Measurements from ENCODE around the gene ZNF174. TPM values are rescaled to one million over a fixed set of nuclear protein-coding genes. Genes with fewer than 3 reads are reported as not detected.

ZNF174 gene
- total and polyA plus RNA-seq, 2 of the 8 experiments (the other 6 are each of a cell fraction or from before 2014, with no cell fraction given), result 9.1 to 12.7 TPM

DNA sequence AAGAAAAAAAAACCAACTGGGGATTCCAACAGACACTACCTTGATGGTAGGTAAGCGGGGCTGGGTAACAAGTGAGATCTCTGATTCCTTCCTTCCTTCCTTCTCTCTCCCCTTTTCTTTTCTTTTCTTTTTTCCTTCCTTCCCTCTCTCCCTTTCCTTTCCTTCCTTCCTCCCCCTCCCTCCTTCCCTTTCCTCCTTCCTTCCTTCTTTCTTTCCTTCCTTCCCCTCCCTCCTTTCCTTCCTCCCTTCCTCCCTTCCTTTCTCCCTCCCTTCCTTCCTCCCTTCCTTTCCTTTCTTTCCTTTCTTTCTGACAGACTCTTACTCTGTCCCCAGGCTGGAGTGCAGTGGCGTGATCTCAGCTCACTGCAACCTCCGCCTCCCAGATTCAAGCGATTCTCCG, 25.3 kb upstream of the ZNF174 start:
- Histone ChIP-seq H4K8ac (ENCODE audit: extremely low read depth, insufficient read depth, low read length) (no peak overlapping the region), H2BK120ac (replicated peaks; ENCODE audit: low read depth, low read length) (no peak overlapping the region), H3K23me2 (ENCODE audit: low read depth, low read length) (no peaks in the 10 kb centered on the region), H3K56ac (replicated peaks; ENCODE audit: insufficient read length, low read depth, low read length) (no peak overlapping the region), H3K4me3 (ENCODE audit: extremely low read depth in 1 of 4, insufficient read depth in 2 of 4, low read depth in 3 of 4, low read length in 4 of 4) (no peak overlapping the region), H3K23ac (ENCODE audit: insufficient read length) (no peak overlapping the region), H3K9ac (replicated peaks in 1 of 4; ENCODE audit: extremely low read depth in 1 of 4, low read depth in 3 of 4, low read length in 3 of 4) (no peak overlapping the region), H2AFZ (ENCODE audit: low read length) (no peak overlapping the region), H3K27ac (ENCODE audit: low read depth, low read length) (no peak overlapping the region), H2BK20ac (ENCODE audit: low read length) (no peak overlapping the region), H3K18ac (ENCODE audit: extremely low read depth, low read length) (no peak overlapping the region), H3K4me1 (replicated peaks in 1 of 4; ENCODE audit: control insufficient read depth in 3 of 4, insufficient read depth in 4 of 4, low read length in 3 of 4) (no peaks in the 10 kb centered on the region), H3K4me2 (ENCODE audit: insufficient read depth in 1 of 2, low read depth in 2 of 2, low read length in 2 of 2) (no peak overlapping the region), H4K20me1 (replicated peaks in 1 of 2; ENCODE audit: control insufficient read depth in 1 of 2, insufficient read depth in 2 of 2, low read length in 2 of 2) (no peaks in the 10 kb centered on the region), H3K14ac (ENCODE audit: insufficient read length) (no peak overlapping the region), H3K79me1 (ENCODE audit: low read depth, low read length) (no peaks in the 10 kb centered on the region), H3K27me3 (replicated peaks in 1 of 4; ENCODE audit: control insufficient read depth in 3 of 4, extremely low read depth in 1 of 4, insufficient read depth in 3 of 4, low read length in 3 of 4) (no peaks in the 10 kb centered on the region), H4K5ac (ENCODE audit: insufficient read length, low read depth, low read length) (no peak overlapping the region), H3K79me2 (ENCODE audit: control insufficient read depth in 1 of 2, insufficient read depth in 2 of 2, low read length in 2 of 2) (no peaks in the 10 kb centered on the region), H4K91ac (replicated peaks; ENCODE audit: insufficient read length, low read length) (no peak overlapping the region), H3K36me3 (ENCODE audit: control insufficient read depth in 2 of 4, insufficient read depth in 4 of 4, low read length in 3 of 4) (0 out of 8 replicates have a peak, but pooled peaks cover 0 to 2% (median 0%) of the 10 kb centered on the region in 4 experiments), H2BK5ac (ENCODE audit: low read depth, low read length) (no peak overlapping the region), H3K9me3 (ENCODE audit: insufficient read depth in 2 of 2, low read depth in 1 of 2, low read length in 1 of 2) (peaks cover 23 to 59% of the 10 kb centered on the region in 2 experiments), H2AK5ac (ENCODE audit: low read depth, low read length) (no peak overlapping the region), H2BK12ac (ENCODE audit: low read depth, low read length) (no peak overlapping the region), H3K4ac (replicated peaks; ENCODE audit: insufficient read length, low read depth, low read length) (no peak overlapping the region), H2BK15ac (ENCODE audit: low read length) (no peak overlapping the region)
- FAIRE-seq, result no peak
- CTCF ChIA-PET (ENCODE audit: partially characterized antibody), result no interaction called here
- POLR2A ChIA-PET (ENCODE audit: partially characterized antibody), result no interaction called here
- DNase-seq (ENCODE audit: low read depth in 1 of 2, low spot score in 2 of 2), result no peak
- 80% methylated on average over 5 of the region's 5 CpGs; no CpG with 5 or more reads in 1 of the 2 experiments for WGBS, 2 experiments (ENCODE audit: extremely low coverage in 1 of 2, insufficient coverage in 1 of 2, insufficient read length in 1 of 2, insufficient replicate concordance in 2 of 2, low coverage in 1 of 2, low lambda C conversion rate in 2 of 2, missing lambda C conversion rate in 1 of 2)
- no peak for TF ChIP-seq POLR2AphosphoS5 (IDR thresholded peaks at IDR 0.05; ENCODE audit: low read depth, low read length)
- TF ChIP-seq CTBP2 (IDR thresholded peaks at IDR 0.05; ENCODE audit: borderline replicate concordance, insufficient read depth, insufficient read length, low read length), result no peak
- no peak for TF ChIP-seq TBP (IDR thresholded peaks at IDR 0.05; ENCODE audit: low read depth, low read length)
- TF ChIP-seq CREB1 (IDR thresholded peaks at IDR 0.05), result no peak
- no peak for TF ChIP-seq KDM1A (IDR thresholded peaks at IDR 0.05; ENCODE audit: borderline replicate concordance, low read length)

Data from H1 (cell line).